Measurements from ENCODE around the gene FAM241B. TPM values are rescaled to one million over a fixed set of nuclear protein-coding genes. Genes with fewer than 3 reads are reported as not detected.

The FAM241B gene
- total RNA-seq, 1 experiment from 2014 or later, result 24.4 TPM

DNA sequence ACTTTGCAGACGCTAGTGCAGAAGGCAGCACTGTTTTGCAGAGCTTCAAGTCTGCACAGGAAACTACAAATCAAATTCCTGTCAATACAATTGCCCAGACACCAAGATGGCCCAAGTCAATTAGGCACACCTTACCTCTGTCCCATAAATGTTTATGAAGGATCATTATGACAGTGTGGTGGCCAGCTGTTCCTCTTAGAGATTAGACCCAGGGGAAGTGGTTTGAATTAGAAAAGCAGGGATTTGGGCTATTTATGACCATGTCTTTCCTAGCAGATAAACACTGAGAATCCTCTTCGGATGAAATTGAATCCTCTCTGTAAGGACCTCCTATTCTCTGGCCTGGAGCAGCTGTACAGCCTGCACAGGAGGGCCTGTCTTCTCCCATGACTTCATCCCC is 46.9 kb upstream of the FAM241B start (continued):
- TF ChIP-seq, protein P1, sequence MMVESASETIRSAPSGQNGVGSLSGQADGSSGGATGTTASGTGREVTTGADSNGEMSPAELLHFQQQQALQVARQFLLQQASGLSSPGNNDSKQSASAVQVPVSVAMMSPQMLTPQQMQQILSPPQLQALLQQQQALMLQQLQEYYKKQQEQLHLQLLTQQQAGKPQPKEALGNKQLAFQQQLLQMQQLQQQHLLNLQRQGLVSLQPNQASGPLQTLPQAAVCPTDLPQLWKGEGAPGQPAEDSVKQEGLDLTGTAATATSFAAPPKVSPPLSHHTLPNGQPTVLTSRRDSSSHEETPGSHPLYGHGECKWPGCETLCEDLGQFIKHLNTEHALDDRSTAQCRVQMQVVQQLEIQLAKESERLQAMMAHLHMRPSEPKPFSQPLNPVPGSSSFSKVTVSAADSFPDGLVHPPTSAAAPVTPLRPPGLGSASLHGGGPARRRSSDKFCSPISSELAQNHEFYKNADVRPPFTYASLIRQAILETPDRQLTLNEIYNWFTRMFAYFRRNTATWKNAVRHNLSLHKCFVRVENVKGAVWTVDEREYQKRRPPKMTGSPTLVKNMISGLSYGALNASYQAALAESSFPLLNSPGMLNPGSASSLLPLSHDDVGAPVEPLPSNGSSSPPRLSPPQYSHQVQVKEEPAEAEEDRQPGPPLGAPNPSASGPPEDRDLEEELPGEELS (CRISPR knock-in tag; IDR thresholded peaks at IDR 0.05), result no peak
- TF ChIP-seq JUN (CRISPR knock-in tag; IDR thresholded peaks at IDR 0.05) (no peak), ERG (CRISPR knock-in tag; IDR thresholded peaks at IDR 0.05) (no peak), NFYB (CRISPR knock-in tag; conservative IDR thresholded peaks at IDR 0.05; ENCODE audit: low read depth) (no peak), E2F1 (CRISPR knock-in tag; IDR thresholded peaks at IDR 0.05) (no peak)

DNA sequence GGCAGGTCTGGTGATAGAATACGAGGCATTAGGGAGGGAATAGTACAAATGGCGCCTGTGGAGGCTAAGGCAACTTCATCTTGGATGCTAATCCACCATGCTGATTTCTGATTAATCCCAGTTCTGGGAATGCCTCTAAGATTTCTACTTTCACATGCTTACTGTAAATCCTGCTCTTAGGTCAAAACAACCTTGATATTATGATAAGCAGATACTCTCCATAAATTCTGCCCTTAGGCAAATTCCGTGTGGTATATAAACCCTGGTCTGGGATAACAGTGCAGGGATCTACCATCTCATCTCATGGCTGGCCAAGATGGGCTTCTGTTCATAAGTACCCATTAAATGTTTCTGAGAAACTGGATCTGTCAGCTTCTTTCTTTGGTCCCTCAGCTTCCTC is 45.4 kb upstream of the FAM241B start:
- Mint-ChIP-seq H3K4me3 (no peak overlapping the region), H3K9me3 (peaks cover 12% of the 10 kb centered on the region), H3K27me3 (ENCODE audit: low read depth) (peaks cover 42% of the 10 kb centered on the region), H3K27ac (no peak overlapping the region), H3K4me1 (peaks cover 10% of the 10 kb centered on the region), H3K36me3 (no peaks in the 10 kb centered on the region)
- DNase-seq (ENCODE audit: low spot score) (no peak), ATAC-seq (no peak)
- ChIA-PET CTCF (interaction anchor here (2.4 kb wide), 1 partner anchor 52 kb away, joined by 9 read pairs; no protein-coding TSS in a partner anchor), POLR2A (no interaction called here)
- no peak for TF ChIP-seq MLX (CRISPR knock-in tag; IDR thresholded peaks at IDR 0.05)
- TF ChIP-seq ATF1 (CRISPR knock-in tag; IDR thresholded peaks at IDR 0.05), result no peak
- TF ChIP-seq ZNF121 (CRISPR knock-in tag; IDR thresholded peaks at IDR 0.05), result no peak
- no peak for TF ChIP-seq GABPB1 (CRISPR knock-in tag; IDR thresholded peaks at IDR 0.05)
- no peak for TF ChIP-seq E2F4 (CRISPR knock-in tag; IDR thresholded peaks at IDR 0.05; ENCODE audit: borderline replicate concordance, low read depth)
- no peak for TF ChIP-seq ZNF232 (CRISPR knock-in tag; IDR thresholded peaks at IDR 0.05)
- TF ChIP-seq NR3C1 (CRISPR knock-in tag; conservative IDR thresholded peaks at IDR 0.05; ENCODE audit: low read depth), result no peak
- TF ChIP-seq, protein P2, sequence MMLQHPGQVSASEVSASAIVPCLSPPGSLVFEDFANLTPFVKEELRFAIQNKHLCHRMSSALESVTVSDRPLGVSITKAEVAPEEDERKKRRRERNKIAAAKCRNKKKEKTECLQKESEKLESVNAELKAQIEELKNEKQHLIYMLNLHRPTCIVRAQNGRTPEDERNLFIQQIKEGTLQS (CRISPR knock-in tag; conservative IDR thresholded peaks at IDR 0.05), result no peak
- TF ChIP-seq TEAD1 (CRISPR knock-in tag; IDR thresholded peaks at IDR 0.05), result no peak
- TF ChIP-seq, protein P3, sequence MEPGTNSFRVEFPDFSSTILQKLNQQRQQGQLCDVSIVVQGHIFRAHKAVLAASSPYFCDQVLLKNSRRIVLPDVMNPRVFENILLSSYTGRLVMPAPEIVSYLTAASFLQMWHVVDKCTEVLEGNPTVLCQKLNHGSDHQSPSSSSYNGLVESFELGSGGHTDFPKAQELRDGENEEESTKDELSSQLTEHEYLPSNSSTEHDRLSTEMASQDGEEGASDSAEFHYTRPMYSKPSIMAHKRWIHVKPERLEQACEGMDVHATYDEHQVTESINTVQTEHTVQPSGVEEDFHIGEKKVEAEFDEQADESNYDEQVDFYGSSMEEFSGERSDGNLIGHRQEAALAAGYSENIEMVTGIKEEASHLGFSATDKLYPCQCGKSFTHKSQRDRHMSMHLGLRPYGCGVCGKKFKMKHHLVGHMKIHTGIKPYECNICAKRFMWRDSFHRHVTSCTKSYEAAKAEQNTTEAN (CRISPR knock-in tag; IDR thresholded peaks at IDR 0.05), result no peak
- TF ChIP-seq, protein P4, sequence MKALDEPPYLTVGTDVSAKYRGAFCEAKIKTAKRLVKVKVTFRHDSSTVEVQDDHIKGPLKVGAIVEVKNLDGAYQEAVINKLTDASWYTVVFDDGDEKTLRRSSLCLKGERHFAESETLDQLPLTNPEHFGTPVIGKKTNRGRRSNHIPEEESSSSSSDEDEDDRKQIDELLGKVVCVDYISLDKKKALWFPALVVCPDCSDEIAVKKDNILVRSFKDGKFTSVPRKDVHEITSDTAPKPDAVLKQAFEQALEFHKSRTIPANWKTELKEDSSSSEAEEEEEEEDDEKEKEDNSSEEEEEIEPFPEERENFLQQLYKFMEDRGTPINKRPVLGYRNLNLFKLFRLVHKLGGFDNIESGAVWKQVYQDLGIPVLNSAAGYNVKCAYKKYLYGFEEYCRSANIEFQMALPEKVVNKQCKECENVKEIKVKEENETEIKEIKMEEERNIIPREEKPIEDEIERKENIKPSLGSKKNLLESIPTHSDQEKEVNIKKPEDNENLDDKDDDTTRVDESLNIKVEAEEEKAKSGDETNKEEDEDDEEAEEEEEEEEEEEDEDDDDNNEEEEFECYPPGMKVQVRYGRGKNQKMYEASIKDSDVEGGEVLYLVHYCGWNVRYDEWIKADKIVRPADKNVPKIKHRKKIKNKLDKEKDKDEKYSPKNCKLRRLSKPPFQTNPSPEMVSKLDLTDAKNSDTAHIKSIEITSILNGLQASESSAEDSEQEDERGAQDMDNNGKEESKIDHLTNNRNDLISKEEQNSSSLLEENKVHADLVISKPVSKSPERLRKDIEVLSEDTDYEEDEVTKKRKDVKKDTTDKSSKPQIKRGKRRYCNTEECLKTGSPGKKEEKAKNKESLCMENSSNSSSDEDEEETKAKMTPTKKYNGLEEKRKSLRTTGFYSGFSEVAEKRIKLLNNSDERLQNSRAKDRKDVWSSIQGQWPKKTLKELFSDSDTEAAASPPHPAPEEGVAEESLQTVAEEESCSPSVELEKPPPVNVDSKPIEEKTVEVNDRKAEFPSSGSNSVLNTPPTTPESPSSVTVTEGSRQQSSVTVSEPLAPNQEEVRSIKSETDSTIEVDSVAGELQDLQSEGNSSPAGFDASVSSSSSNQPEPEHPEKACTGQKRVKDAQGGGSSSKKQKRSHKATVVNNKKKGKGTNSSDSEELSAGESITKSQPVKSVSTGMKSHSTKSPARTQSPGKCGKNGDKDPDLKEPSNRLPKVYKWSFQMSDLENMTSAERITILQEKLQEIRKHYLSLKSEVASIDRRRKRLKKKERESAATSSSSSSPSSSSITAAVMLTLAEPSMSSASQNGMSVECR (CRISPR knock-in tag; IDR thresholded peaks at IDR 0.05; ENCODE audit: borderline replicate concordance), result no peak
- no peak for TF ChIP-seq JUN (CRISPR knock-in tag; IDR thresholded peaks at IDR 0.05)
- TF ChIP-seq ELF4 (CRISPR knock-in tag; IDR thresholded peaks at IDR 0.05; ENCODE audit: low read depth), result no peak
- no peak for TF ChIP-seq E2F5 (CRISPR knock-in tag; IDR thresholded peaks at IDR 0.05)
- TF ChIP-seq ZNF219 (CRISPR knock-in tag; IDR thresholded peaks at IDR 0.05; ENCODE audit: borderline replicate concordance), result no peak
- no peak for TF ChIP-seq NR1H2 (CRISPR knock-in tag; IDR thresholded peaks at IDR 0.05)
- TF ChIP-seq, protein P1 (CRISPR knock-in tag; IDR thresholded peaks at IDR 0.05), result no peak

Data from WTC11 (cell line).